ENCODE measurements around the gene KCNA5.

The KCNA5 gene

GRCh38 chr12:5068126-5068525, 24.4 kb downstream of the KCNA5 start:
- H3K4me2 ChIP-seq (ENCODE audit: low read depth, low read length, poor library complexity, severe bottlenecking): no peak overlapping the region
- no peaks in the 10 kb centered on the region for H3K9me2 ChIP-seq (replicated peaks; ENCODE audit: insufficient read depth, low read length)
- no peak overlapping the region for H3K9ac ChIP-seq (ENCODE audit: low read length)
- no peaks in the 10 kb centered on the region for H3K36me3 ChIP-seq (ENCODE audit: low read length)
- H2AFZ ChIP-seq (ENCODE audit: low read depth, low read length, severe bottlenecking): no peak overlapping the region
- no peak for TF ChIP-seq EZH2phosphoT487 (conservative IDR thresholded peaks at IDR 0.05; ENCODE audit: low read length)
- no peak for TF ChIP-seq CTCF (IDR thresholded peaks at IDR 0.05; ENCODE audit: insufficient read depth, low read length, poor library complexity, severe bottlenecking)
- H3K79me2 ChIP-seq (ENCODE audit: insufficient read depth, low read length): no peaks in the 10 kb centered on the region
- no peaks in the 10 kb centered on the region for H3K9me3 ChIP-seq (ENCODE audit: insufficient read depth, low read length)
- H3F3A ChIP-seq (ENCODE audit: insufficient read depth): no peaks in the 10 kb centered on the region
- H4K20me1 ChIP-seq (ENCODE audit: low read depth, low read length): no peaks in the 10 kb centered on the region
- no peaks in the 10 kb centered on the region for H3K27me3 ChIP-seq (ENCODE audit: low read length)
- no peak overlapping the region for H3K4me3 ChIP-seq (ENCODE audit: insufficient read depth, low read length, poor library complexity, severe bottlenecking)
- no peak overlapping the region for H3K27ac ChIP-seq (ENCODE audit: low read depth, low read length)

- H4K20me1 ChIP-seq (ENCODE audit: low read depth, low read length): no peaks in the 10 kb centered on the region
- TF ChIP-seq EZH2phosphoT487 (conservative IDR thresholded peaks at IDR 0.05; ENCODE audit: low read length) (no peak), CTCF (IDR thresholded peaks at IDR 0.05; ENCODE audit: insufficient read depth, low read length, poor library complexity, severe bottlenecking) (no peak)
- no peak overlapping the region for H3K9ac ChIP-seq (ENCODE audit: low read length)
- H3K27me3 ChIP-seq (ENCODE audit: low read length): no peaks in the 10 kb centered on the region
- H3K79me2 ChIP-seq (ENCODE audit: insufficient read depth, low read length): no peaks in the 10 kb centered on the region
- no peak overlapping the region for H3K4me2 ChIP-seq (ENCODE audit: low read depth, low read length, poor library complexity, severe bottlenecking)
- no peaks in the 10 kb centered on the region for H3K9me3 ChIP-seq (ENCODE audit: insufficient read depth, low read length)
- no peaks in the 10 kb centered on the region for H3K36me3 ChIP-seq (ENCODE audit: low read length)
- no peaks in the 10 kb centered on the region for H3K9me2 ChIP-seq (replicated peaks; ENCODE audit: insufficient read depth, low read length)
- no peak overlapping the region for H3K27ac ChIP-seq (ENCODE audit: low read depth, low read length)
- no peak overlapping the region for H3K4me3 ChIP-seq (ENCODE audit: insufficient read depth, low read length, poor library complexity, severe bottlenecking)
- H2AFZ ChIP-seq (ENCODE audit: low read depth, low read length, severe bottlenecking): no peak overlapping the region
- H3F3A ChIP-seq (ENCODE audit: insufficient read depth): no peaks in the 10 kb centered on the region
Observed at GRCh38 chr12:5068619-5069018, 24.9 kb downstream of the KCNA5 start.

GRCh38 chr12:5070090-5070489, 26.4 kb downstream of the KCNA5 start:
- no peak overlapping the region for H2AFZ ChIP-seq (ENCODE audit: low read depth, low read length, severe bottlenecking)
- H3K36me3 ChIP-seq (ENCODE audit: low read length): no peaks in the 10 kb centered on the region
- H3K27me3 ChIP-seq (ENCODE audit: low read length): no peaks in the 10 kb centered on the region
- no peaks in the 10 kb centered on the region for H4K20me1 ChIP-seq (ENCODE audit: low read depth, low read length)
- no peak overlapping the region for H3K4me3 ChIP-seq (ENCODE audit: insufficient read depth, low read length, poor library complexity, severe bottlenecking)
- no peaks in the 10 kb centered on the region for H3K9me3 ChIP-seq (ENCODE audit: insufficient read depth, low read length)
- H3K9ac ChIP-seq (ENCODE audit: low read length): no peak overlapping the region
- H3K79me2 ChIP-seq (ENCODE audit: insufficient read depth, low read length): no peaks in the 10 kb centered on the region
- H3K4me2 ChIP-seq (ENCODE audit: low read depth, low read length, poor library complexity, severe bottlenecking): no peak overlapping the region
- TF ChIP-seq EZH2phosphoT487 (conservative IDR thresholded peaks at IDR 0.05; ENCODE audit: low read length): no peak
- TF ChIP-seq CTCF (IDR thresholded peaks at IDR 0.05; ENCODE audit: insufficient read depth, low read length, poor library complexity, severe bottlenecking): no peak
- H3K27ac ChIP-seq (ENCODE audit: low read depth, low read length): no peak overlapping the region
- no peaks in the 10 kb centered on the region for H3F3A ChIP-seq (ENCODE audit: insufficient read depth)
- no peaks in the 10 kb centered on the region for H3K9me2 ChIP-seq (replicated peaks; ENCODE audit: insufficient read depth, low read length)
